GM12875 (cell line): ENCODE data around the gene VEGFC.

Experiments used
- H3K4me3 ChIP-seq: one replicate; pipeline ENCODE4 v1.5.1; 2011; ENCODE audit warnings: low read depth, low read length, control low read depth
- TF ChIP-seq, protein P1 (sequence below): IDR thresholded peaks from 2 replicates; pipeline ENCODE4 v1.5.1; 2011; ENCODE audit warnings: low read depth, mild to moderate bottlenecking, control low read depth, inconsistent platforms, low read length, moderate library complexity, borderline replicate concordance; ENCODE audit not compliant: insufficient read depth

VEGFC gene

DNA sequence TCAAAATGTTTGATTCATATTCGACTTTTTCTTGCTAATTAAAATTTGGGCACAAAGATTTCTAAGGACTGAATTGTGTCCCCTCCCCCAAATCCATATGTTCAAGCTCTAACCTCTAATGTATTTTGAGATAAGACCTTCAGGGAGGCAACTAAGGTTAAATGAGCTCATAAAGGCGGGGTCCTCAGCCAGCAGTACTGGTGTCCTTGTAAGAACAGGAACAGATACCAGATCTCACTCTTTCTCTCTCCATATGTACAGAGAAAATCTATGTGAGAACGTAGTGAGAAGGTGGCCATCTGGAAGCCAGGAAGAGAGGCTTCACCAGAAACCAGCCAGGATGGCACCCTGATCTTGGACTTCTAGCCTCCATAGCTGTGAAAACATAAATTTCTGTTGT is 116.9 kb downstream of the VEGFC start:
- TF ChIP-seq, protein P1, sequence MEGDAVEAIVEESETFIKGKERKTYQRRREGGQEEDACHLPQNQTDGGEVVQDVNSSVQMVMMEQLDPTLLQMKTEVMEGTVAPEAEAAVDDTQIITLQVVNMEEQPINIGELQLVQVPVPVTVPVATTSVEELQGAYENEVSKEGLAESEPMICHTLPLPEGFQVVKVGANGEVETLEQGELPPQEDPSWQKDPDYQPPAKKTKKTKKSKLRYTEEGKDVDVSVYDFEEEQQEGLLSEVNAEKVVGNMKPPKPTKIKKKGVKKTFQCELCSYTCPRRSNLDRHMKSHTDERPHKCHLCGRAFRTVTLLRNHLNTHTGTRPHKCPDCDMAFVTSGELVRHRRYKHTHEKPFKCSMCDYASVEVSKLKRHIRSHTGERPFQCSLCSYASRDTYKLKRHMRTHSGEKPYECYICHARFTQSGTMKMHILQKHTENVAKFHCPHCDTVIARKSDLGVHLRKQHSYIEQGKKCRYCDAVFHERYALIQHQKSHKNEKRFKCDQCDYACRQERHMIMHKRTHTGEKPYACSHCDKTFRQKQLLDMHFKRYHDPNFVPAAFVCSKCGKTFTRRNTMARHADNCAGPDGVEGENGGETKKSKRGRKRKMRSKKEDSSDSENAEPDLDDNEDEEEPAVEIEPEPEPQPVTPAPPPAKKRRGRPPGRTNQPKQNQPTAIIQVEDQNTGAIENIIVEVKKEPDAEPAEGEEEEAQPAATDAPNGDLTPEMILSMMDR, result no peak
- H3K4me3 ChIP-seq, result no peak overlapping the region

DNA sequence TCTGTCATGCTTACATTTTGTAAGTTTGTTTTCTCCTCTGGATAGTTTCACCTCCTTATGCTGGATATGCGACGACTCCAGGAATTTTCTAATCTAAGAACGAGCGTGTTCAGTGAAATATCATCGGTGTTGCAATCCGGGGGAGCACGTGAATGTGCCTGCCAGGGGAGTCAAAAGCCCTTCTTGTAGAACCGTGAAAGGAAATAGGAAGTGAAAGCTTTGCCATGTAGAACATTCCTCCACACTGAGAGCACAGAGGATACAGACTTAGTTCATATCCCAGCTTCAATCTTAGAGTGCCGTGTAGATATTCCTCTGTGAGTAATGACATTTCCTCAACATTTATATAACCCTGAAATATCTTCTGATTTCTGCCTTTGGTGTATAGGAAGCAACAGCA is 121.2 kb downstream of the VEGFC start:
- TF ChIP-seq, protein P1, result no peak
- H3K4me3 ChIP-seq, result no peak overlapping the region

DNA sequence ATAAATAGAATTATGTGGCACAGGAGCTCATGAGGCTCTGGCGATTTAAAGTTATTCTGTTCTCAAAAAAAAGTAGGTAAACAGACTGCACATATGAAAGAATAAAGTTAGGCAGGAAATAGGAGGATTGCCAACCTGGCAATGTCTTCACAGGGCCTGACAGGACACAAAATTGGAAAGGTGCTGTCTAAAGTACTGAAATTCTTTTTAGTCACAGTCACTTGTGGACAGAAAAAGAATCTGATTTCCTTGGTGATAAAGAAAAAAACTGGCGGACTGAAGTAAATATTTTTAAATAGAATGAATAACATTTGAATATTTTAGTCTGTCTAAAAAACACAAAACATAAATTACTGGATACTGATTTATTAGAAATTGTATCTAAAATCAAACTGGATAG is 124.4 kb downstream of the VEGFC start:
- no peak overlapping the region for H3K4me3 ChIP-seq
- TF ChIP-seq, protein P1, result no peak

DNA sequence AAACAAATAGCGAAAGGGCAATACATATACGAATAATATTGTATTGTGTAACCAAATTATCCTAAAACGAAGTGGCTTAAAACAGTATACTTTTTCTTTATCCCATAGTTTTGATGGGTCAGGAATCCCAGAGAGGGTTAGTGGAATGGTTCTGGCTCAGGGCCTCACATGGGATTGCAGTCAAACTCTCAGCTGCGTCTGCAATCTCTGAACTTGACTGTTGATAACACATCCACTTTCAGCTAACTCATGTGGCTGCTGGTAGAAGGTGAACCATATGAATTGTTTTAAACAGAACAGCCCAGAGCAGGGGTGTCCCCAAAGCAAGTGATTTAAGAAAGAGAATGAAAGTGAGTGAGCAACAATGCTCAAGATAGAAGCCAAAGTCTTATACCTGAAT is 127.8 kb downstream of the VEGFC start:
- TF ChIP-seq, protein P1, result no peak
- H3K4me3 ChIP-seq, result no peak overlapping the region

DNA sequence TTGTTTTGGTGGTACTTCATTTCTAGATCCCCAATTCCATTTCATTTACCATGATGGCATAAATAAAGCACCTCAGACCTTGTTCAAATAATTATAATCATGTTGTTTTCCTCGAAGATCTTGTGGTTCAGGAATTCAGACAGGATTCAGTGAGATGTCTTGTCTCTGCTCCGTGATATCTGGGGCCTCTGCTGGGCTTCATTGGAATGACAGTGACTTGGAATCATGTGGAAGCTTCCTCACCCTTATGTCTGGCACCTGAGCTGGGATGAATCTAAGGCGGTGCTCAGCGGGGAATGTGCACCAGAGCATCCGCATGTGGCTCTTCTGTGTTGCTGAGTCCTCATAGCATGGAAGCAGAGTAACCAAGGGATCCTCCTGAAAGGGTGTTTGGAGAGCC is 132.2 kb downstream of the VEGFC start:
- TF ChIP-seq, protein P1, result no peak
- H3K4me3 ChIP-seq, result no peak overlapping the region

DNA sequence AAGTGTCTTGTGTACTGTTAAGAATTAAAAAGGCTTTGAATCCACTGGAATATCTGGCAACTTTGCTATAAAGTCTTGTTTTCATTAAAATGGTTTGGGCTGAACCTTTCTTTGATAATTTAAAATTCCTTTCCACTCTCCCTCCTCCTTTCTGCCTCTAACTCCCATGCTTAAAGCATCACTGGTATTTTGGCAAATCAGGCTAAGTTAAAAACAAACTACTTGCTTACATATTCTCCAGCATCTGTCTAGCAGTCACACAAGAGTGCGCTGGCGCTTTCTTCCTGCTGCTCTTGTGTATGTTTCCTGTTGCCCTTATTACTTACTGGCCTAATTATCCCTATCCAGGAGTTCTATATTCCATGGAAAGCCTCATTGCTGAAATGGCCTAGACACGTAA is 136.6 kb downstream of the VEGFC start:
- TF ChIP-seq, protein P1, result no peak
- H3K4me3 ChIP-seq, result no peak overlapping the region

DNA sequence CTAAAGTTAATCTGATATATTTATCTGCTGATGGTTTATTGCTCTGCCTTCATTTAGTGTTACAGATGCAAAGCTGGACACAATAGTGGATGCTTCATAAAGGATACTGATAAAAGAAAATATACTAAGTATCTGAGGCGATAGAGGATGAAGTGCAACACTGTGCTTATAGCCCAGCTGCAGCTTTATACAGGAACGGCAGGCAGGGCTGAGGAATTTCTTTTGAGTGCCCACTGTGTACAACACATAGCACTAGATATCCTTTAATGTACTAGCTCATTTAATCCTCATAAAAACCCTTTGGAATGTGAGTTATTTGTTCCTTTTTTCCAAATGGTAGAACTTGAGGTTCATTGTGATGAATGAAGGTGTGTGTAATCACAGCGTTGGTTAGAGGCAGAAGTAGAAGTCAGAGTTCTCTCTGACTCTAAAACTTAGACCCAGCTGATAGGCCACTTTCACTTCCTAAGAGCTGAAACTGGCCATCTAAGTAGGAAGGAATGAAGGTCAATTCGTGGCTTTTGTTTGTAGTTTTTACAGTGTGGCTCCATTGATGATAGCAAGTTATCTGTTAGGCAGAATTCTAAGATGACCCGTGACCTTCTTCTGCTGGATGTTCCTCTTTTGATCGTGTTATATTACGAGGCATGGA is 138.0 kb downstream of the VEGFC start:
- TF ChIP-seq, protein P1, result no peak
- no peak overlapping the region for H3K4me3 ChIP-seq
